RPMI7951 (cell line): Measurements from ENCODE around the gene MPP3. TPM values are rescaled to one million over a fixed set of nuclear protein-coding genes. Genes with fewer than 3 reads are reported as not detected.

ENCODE experiments used
- DNase-seq: peaks from one replicate; pipeline ENCODE4 v3.0.0-alpha.2; 2012; ENCODE audit warnings: low read depth
- total RNA-seq: library from RNA; depleted of rRNA; stranded (reverse); fragments of >200 nt; shearing (Covaris generic); gene quantifications from 2 replicates; pipeline ENCODE4 v1.2.3, GENCODE V29; 2014

MPP3 gene
- total RNA-seq, 1 experiment from 2014 or later = 6.1 TPM

GRCh38 chr17:43772877-43773648 is 59.9 kb downstream of the MPP3 start:
- DNase-seq = no peak

- no peak for DNase-seq
These were observed 61.5 kb downstream of the MPP3 start for GRCh38 chr17:43771463-43771862.

DNA sequence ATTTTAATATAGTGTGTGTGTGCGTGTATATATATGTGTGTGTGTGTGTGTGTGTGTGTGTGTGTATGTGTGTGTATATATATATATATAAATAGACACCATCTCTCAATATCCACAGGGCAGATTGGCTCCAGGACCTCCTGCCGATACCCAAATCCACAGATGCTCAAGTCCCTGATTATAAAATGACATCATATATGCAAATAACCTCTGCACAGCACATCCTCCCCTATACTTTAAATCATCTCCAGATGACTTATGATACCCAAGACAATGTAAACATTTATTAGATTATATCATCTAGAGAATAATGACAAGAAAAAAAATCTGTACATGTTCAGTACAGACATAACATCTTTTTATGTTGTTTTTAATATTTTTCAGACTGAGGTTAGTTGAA is 62.0 kb downstream of the MPP3 start:
- DNase-seq = no peak

GRCh38 chr17:43769859-43770258 is 63.1 kb downstream of the MPP3 start:
- no peak for DNase-seq

- DNase-seq = no peak
These were observed 63.5 kb downstream of the MPP3 start for GRCh38 chr17:43769426-43769825.

- no peak for DNase-seq
These were observed 64.0 kb downstream of the MPP3 start for GRCh38 chr17:43768943-43769342.

DNA sequence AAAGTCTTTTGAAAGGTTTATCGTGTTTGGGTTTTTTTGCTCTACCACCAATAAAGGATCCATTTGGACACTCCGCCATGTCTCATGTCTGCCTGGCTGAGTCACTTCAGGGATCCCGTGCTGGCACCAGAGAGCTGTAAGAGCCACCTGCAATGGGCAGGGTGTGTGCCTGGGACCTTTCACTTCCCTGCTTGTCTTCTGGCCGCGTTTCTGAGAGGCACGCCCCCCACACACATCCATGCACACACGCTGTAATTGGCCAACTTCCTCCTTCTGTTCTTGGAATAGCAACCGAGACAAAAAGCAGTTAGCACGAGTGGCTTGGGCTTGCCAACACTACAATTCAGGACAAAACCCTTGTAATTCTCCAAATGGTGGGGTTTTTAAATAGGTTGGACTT is 64.6 kb downstream of the MPP3 start:
- no peak for DNase-seq

GRCh38 chr17:43767713-43768059 is 65.3 kb downstream of the MPP3 start:
- DNase-seq = no peak

- no peak for DNase-seq
These were observed 65.8 kb downstream of the MPP3 start for GRCh38 chr17:43767053-43767712.

- peak; percentile 46 for DNase-seq
These were observed 66.4 kb downstream of the MPP3 start for GRCh38 chr17:43766413-43767052.

DNA sequence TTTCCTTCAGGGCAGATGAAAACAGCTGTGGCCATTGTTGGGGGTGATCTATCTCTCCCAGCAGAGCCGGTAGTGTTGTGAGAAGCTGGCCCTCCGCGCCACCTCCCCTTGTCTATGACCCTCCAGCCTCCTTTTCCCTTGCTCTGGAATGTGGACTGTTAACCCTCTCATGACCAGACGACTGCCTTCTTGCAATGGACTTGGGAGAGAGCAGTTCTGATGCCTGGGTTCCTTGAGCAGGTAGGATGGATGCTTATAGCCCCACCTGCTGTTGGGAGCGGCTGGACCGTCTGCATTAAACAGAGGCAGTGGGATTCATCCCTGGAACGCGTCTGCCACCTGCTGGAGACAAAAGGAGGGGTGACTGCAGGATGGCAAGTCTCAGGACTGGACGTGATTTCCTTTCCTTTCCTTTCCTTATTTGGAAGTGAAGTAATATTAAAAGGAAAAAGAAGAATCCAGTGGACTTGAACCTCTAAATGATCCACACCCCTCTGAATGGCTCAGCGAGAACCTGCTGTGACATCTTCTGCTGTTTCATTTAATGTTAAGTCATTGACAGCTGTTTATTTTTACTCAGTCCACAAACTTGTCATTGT is 72.6 kb downstream of the MPP3 start:
- peak; percentile 79 for DNase-seq

- DNase-seq = no peak
These were observed 73.1 kb downstream of the MPP3 start for GRCh38 chr17:43759836-43760235.

- peak; percentile 9 for DNase-seq
These were observed 74.3 kb downstream of the MPP3 start, which contains the start of gene SOST for GRCh38 chr17:43758497-43759174. SOST (minus strand) TSS chr17:43758791; CDS start chr17:43758741, 50 bp downstream.

DNA sequence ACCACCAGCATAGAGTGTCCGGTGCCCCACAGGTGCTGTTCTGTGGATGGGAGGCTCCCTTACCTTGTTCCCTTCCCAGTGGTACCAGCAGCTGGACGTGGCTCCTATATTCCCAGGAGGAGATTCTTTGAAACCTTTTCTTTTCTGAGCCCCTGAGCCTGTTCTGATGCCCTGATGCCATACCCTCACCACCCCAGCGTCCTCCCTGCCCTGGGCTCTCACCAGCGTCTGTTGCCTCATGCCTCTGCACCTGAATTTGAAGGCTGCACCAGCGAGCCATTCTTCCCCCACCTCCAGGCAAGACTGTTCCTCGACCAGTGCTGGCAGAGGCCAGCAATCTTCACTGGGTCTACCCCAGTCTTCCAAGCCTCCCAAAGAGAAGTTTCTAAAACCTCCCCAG is 74.9 kb downstream of the MPP3 start:
- no peak for DNase-seq

DNA sequence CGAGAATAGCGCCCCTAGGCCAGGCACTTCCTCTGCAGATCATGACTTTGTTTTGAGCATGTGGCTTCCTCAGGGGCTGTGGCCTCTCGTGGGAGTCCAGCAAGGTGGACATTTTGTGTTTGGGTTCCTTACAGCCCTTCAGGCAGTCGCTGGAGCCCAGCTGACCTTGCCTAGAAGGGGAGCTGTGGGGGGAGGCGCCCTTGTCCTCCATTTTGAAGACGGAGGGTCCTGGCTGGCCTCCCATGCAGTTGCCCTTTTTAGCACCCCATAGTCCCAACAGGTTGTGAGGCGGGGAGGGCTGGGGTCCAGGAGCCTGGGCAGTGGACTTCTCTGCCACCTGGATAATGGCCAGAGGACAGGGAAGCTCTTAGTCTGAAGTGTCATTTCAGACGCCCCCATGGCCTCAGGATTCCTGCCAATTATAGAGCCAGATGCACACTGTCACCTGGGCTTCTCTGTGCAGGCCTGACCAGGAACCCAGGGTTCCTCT is 75.7 kb downstream of the MPP3 start:
- no peak for DNase-seq

- DNase-seq = no peak
These were observed 76.7 kb downstream of the MPP3 start for GRCh38 chr17:43756201-43756600.

GRCh38 chr17:43755389-43755875 is 77.5 kb downstream of the MPP3 start:
- peak; percentile 34 for DNase-seq

GRCh38 chr17:43754947-43755346 is 78.0 kb downstream of the MPP3 start:
- no peak for DNase-seq

GRCh38 chr17:43753493-43754129 is 79.3 kb downstream of the MPP3 start:
- peak; percentile 69 for DNase-seq
